ENCODE data around the gene C22orf39. TPM values are rescaled to one million over a fixed set of nuclear protein-coding genes. Genes with fewer than 3 reads are reported as not detected.

Gene C22orf39
- total RNA-seq, 2 experiments from 2014 or later: 33.3 to 34.0 TPM

DNA sequence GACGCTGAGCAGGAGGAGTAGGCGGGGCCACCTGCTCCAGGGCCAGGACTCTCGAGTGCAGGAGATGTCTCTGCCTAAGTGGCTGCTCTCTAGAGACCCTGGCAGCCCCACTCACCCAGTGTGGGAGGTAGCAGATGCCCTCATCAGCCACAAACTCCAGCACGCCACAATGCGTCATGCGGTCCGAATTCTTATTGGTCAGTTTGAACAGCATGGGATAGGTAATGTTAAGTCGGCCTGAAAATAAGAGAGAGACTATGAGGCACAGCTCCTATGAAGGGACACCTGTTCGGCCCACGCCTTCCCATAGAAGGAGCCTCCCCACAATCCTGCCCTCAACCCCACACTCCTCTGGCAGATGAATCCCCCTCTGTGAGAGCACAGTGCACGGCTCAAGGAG lies 24.1 kb upstream of the C22orf39 start:
- no peak overlapping the region for H3K4me3 Mint-ChIP-seq
- H3K4me1 Mint-ChIP-seq: peaks cover 12% of the 10 kb centered on the region
- H3K9me3 Mint-ChIP-seq: no peaks in the 10 kb centered on the region
- no peaks in the 10 kb centered on the region for H3K27me3 Mint-ChIP-seq
- H3K27ac Mint-ChIP-seq: no peak overlapping the region
- no peak for DNase-seq
- peaks cover 41% of the 10 kb centered on the region for H3K36me3 Mint-ChIP-seq (ENCODE audit: low read depth)
- POLR2A ChIA-PET: no interaction called here
- CTCF ChIA-PET: no interaction called here

- H3K27ac Mint-ChIP-seq: no peak overlapping the region
- peaks cover 5% of the 10 kb centered on the region for H3K4me1 Mint-ChIP-seq
- peaks cover 48% of the 10 kb centered on the region for H3K36me3 Mint-ChIP-seq (ENCODE audit: low read depth)
- no peaks in the 10 kb centered on the region for H3K27me3 Mint-ChIP-seq
- no peak for DNase-seq
- H3K4me3 Mint-ChIP-seq: no peak overlapping the region
- H3K9me3 Mint-ChIP-seq: no peaks in the 10 kb centered on the region
- ChIA-PET POLR2A (no interaction called here), CTCF (interaction anchor here (0.6 to 1.2 kb wide), 2 partner anchors 28 to 35 kb away, joined by 3 to 4 read pairs; no protein-coding TSS in a partner anchor)
Observed at GRCh38 chr22:19470010-19470409, 22.5 kb upstream of the C22orf39 start.

DNA sequence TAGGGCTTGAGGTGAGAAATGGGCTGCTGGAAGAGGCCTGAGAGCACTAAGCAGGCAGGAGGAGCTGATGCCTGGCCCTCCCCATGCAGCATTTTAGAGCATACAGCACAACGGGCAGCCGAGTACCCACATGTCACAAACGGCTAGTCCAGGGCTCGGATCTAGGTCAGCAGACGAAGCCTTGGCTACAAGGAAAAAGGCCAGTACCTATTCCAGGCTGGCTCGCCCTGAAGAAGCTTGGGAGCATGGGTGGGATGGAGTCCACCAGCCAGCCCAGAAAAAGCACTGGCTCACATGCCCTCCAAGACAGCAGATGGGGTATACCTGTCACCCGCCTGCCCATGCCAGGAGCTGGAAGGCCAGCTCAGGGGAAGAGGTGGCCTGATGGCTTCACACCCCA lies 21.9 kb upstream of the C22orf39 start:
- Mint-ChIP-seq H3K9me3 (no peaks in the 10 kb centered on the region), H3K27me3 (no peaks in the 10 kb centered on the region), H3K4me3 (no peak overlapping the region), H3K36me3 (ENCODE audit: low read depth) (peaks cover 53% of the 10 kb centered on the region), H3K27ac (no peak overlapping the region), H3K4me1 (peaks cover 9% of the 10 kb centered on the region)
- DNase-seq: no peak
- CTCF ChIA-PET: interaction anchor here (0.6 to 1.2 kb wide), 2 partner anchors 29 to 34 kb away, joined by 3 to 4 read pairs; no protein-coding TSS in a partner anchor
- POLR2A ChIA-PET: no interaction called here

- Mint-ChIP-seq H3K4me1 (peaks cover 8% of the 10 kb centered on the region), H3K27me3 (no peaks in the 10 kb centered on the region), H3K36me3 (ENCODE audit: low read depth) (peaks cover 52% of the 10 kb centered on the region), H3K9me3 (no peaks in the 10 kb centered on the region), H3K27ac (no peak overlapping the region), H3K4me3 (no peak overlapping the region)
- ChIA-PET POLR2A (no interaction called here), CTCF (interaction anchor here (0.6 to 1.4 kb wide), 2 partner anchors 13 to 89 kb away, joined by 4 to 5 read pairs; no protein-coding TSS in a partner anchor)
- DNase-seq: no peak
Observed at GRCh38 chr22:19467912-19468311, 20.4 kb upstream of the C22orf39 start.

DNA sequence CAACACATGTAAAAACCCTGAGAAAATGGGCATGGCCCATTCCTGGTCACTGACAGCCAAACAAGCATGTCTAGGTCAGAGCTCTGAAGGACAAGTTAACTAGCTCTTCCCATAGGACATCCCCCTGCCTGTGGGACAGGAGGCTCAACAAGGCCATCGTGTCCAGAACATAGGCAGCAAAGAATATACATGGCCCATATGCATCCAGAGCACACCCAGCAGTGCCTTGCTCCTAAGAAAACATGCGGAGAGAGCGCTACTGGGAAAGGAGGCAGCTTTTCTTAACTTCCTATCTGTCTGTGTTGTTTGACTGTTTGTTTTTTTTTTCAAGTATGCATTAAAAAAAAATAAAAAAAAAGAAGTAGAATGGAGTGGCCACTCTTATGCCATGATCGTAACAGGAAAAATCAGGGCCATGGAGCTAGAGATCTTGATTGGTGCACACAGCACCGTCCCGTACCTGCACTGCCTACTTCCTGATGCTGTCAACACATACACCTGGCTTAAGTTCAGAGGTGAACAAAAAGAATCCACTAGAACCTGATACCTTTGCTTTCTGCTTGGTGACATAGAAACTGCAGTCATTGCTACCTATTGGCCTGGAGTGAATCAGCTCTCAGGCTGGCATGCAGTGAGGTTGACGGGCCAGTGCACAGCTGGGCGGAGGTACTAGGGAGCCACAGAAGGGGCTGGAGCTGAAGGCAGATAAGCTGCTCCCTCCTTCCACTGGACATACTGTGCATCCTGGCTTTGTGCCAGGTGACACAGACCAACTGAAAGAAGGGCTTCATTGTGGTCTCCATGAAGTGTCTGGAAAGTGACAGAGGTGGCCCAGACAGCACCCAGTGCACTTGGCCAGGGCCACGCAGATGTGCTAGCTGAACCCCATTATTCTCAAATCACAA lies 19.6 kb upstream of the C22orf39 start:
- H3K4me3 Mint-ChIP-seq: no peak overlapping the region
- no peak overlapping the region for H3K27ac Mint-ChIP-seq
- H3K27me3 Mint-ChIP-seq: no peaks in the 10 kb centered on the region
- no peaks in the 10 kb centered on the region for H3K9me3 Mint-ChIP-seq
- DNase-seq: no peak
- H3K4me1 Mint-ChIP-seq: peaks cover 8% of the 10 kb centered on the region
- H3K36me3 Mint-ChIP-seq (ENCODE audit: low read depth): peaks cover 50% of the 10 kb centered on the region
- POLR2A ChIA-PET: no interaction called here
- CTCF ChIA-PET: no interaction called here

DNA sequence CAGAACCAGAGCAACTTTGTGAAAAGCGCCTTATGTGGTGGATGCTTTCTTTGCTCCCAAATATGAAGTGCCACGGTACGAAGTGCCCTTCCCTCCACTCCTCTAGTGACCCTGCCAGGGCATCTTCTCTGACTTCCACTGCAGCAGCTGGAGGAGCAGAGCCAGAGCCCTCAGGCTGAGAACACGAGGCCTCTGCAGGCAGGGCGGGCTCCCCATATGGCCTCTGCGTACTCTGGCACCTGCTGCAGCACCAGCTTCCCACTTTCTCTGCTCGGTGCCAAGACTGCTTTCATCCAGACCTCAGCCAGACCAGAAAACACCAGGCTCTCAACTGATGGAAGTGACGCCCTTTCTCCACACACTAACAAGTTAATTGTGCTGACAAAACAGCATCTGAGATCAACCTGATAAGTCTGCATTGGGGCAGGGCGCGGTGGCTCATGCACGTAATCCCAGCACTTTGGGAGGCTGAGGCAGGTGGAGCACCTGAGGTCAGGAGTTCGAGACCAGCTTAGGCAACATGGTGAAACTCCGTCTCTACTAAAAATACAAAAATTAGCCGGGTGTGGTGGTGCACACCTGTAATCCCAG lies 18.7 kb upstream of the C22orf39 start:
- no peaks in the 10 kb centered on the region for H3K9me3 Mint-ChIP-seq
- POLR2A ChIA-PET: no interaction called here
- H3K4me3 Mint-ChIP-seq: no peak overlapping the region
- H3K27me3 Mint-ChIP-seq: no peaks in the 10 kb centered on the region
- no peak for DNase-seq
- CTCF ChIA-PET: interaction anchor here (0.5 to 1.6 kb wide), 2 partner anchors 9 to 76 kb away, joined by 3 read pairs; no protein-coding TSS in a partner anchor
- peaks cover 8% of the 10 kb centered on the region for H3K4me1 Mint-ChIP-seq
- peaks cover 48% of the 10 kb centered on the region for H3K36me3 Mint-ChIP-seq (ENCODE audit: low read depth)
- no peak overlapping the region for H3K27ac Mint-ChIP-seq

- CTCF ChIA-PET: interaction anchor here (0.6 to 1.7 kb wide), 4 partner anchors 10 to 369 kb away, joined by 3 to 4 read pairs (median 4); partner anchors contain the start of gene CDC45
- POLR2A ChIA-PET: no interaction called here
- no peaks in the 10 kb centered on the region for H3K9me3 Mint-ChIP-seq
- peaks cover 8% of the 10 kb centered on the region for H3K4me1 Mint-ChIP-seq
- H3K36me3 Mint-ChIP-seq (ENCODE audit: low read depth): peaks cover 51% of the 10 kb centered on the region
- no peak for DNase-seq
- H3K27ac Mint-ChIP-seq: no peak overlapping the region
- no peaks in the 10 kb centered on the region for H3K27me3 Mint-ChIP-seq
- no peak overlapping the region for H3K4me3 Mint-ChIP-seq
Observed at GRCh38 chr22:19464975-19465374, 17.5 kb upstream of the C22orf39 start.

DNA sequence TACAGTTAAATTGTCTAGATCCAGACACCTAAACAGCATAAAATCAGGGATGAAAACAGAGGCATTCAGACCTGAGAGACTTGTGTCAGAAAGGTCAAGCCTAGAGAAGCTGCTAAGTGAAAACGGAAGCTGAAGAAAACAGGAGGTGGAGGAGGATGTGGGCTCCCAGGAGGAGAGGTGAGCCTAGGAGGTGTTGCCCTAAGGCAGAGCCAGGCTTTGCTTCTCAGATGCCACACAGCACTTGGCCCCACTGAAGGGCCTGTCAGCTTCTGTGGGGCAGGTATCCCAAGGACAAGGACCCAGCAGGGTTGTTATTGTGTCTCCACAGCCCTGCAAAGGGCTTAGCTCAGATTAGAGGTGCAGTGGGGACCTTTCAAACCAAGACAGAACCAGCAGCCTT lies 17.0 kb upstream of the C22orf39 start:
- Mint-ChIP-seq H3K27me3 (no peaks in the 10 kb centered on the region), H3K9me3 (no peaks in the 10 kb centered on the region), H3K36me3 (ENCODE audit: low read depth) (peaks cover 49% of the 10 kb centered on the region), H3K4me3 (no peak overlapping the region), H3K4me1 (peaks cover 8% of the 10 kb centered on the region), H3K27ac (no peak overlapping the region)
- CTCF ChIA-PET: interaction anchor here (0.6 to 1.7 kb wide), 4 partner anchors 10 to 369 kb away, joined by 3 to 5 read pairs (median 4); partner anchors contain the start of gene CDC45
- no peak for DNase-seq
- POLR2A ChIA-PET: no interaction called here

GRCh38 chr22:19463491-19464469 lies 16.3 kb upstream of the C22orf39 start:
- Mint-ChIP-seq H3K27me3 (no peaks in the 10 kb centered on the region), H3K27ac (no peak overlapping the region), H3K9me3 (no peaks in the 10 kb centered on the region), H3K36me3 (ENCODE audit: low read depth) (peaks cover 45% of the 10 kb centered on the region), H3K4me3 (no peak overlapping the region), H3K4me1 (peaks cover 8% of the 10 kb centered on the region)
- DNase-seq: no peak
- POLR2A ChIA-PET: no interaction called here
- CTCF ChIA-PET: interaction anchor here (0.8 to 1.7 kb wide), 4 partner anchors 9 to 166 kb away, joined by 3 to 5 read pairs (median 4); partner anchors contain the start of gene CDC45

DNA sequence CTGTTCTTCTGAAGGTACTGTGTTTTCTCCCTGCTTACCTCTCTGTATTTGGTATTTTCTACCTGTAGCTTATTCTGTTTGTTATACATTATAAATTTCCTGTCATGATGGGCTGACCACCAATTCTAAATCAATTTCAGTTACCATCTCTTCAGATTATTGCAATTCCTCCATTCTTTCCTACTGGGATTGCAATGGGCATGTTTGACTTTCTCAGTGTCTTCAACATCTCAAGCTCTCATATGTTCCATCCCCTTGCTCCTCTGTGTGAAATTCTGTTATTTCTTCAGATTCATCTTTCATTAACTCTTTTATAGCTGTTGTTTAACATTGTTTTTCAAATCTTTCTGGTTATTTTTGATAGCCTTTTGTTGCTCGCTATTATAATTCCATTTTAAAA lies 15.5 kb upstream of the C22orf39 start:
- Mint-ChIP-seq H3K36me3 (ENCODE audit: low read depth) (peaks cover 45% of the 10 kb centered on the region), H3K4me3 (no peak overlapping the region), H3K4me1 (peaks cover 8% of the 10 kb centered on the region), H3K27ac (no peak overlapping the region), H3K9me3 (no peaks in the 10 kb centered on the region), H3K27me3 (no peaks in the 10 kb centered on the region)
- no peak for DNase-seq
- CTCF ChIA-PET: interaction anchor here (0.8 to 1.6 kb wide), 2 partner anchors 15 to 167 kb away, joined by 3 to 5 read pairs; no protein-coding TSS in a partner anchor
- POLR2A ChIA-PET: interaction anchor here (0.7 kb wide), 1 partner anchor 425 kb away, joined by 3 read pairs; no protein-coding TSS in a partner anchor

- Mint-ChIP-seq H3K9me3 (no peaks in the 10 kb centered on the region), H3K36me3 (ENCODE audit: low read depth) (peaks cover 41% of the 10 kb centered on the region), H3K4me1 (peaks cover 8% of the 10 kb centered on the region), H3K27me3 (no peaks in the 10 kb centered on the region), H3K27ac (no peak overlapping the region), H3K4me3 (no peak overlapping the region)
- DNase-seq: no peak
- POLR2A ChIA-PET: no interaction called here
- CTCF ChIA-PET: no interaction called here
Observed at GRCh38 chr22:19461506-19461905, 14.0 kb upstream of the C22orf39 start.

- Mint-ChIP-seq H3K4me3 (no peak overlapping the region), H3K36me3 (ENCODE audit: low read depth) (peaks cover 39% of the 10 kb centered on the region), H3K4me1 (peaks cover 5% of the 10 kb centered on the region), H3K27me3 (no peaks in the 10 kb centered on the region), H3K27ac (no peak overlapping the region), H3K9me3 (no peaks in the 10 kb centered on the region)
- ChIA-PET POLR2A (no interaction called here), CTCF (interaction anchor here (0.6 kb wide), 1 partner anchor 168 kb away, joined by 3 read pairs; no protein-coding TSS in a partner anchor)
- DNase-seq: no peak
Observed at GRCh38 chr22:19460036-19460435, 12.5 kb upstream of the C22orf39 start.
